K562 (cell line): ENCODE data around the gene GRAMD2B. TPM values are rescaled to one million over a fixed set of nuclear protein-coding genes. Genes with fewer than 3 reads are reported as not detected.

Source experiments
- ATAC-seq: fragments of 200-7000 bp; cut with Tn5 transposase; 3 replicates; pipeline ENCODE4 v1.9.1; 2020; ENCODE audit warnings: moderate library complexity
- BruUV-seq: library from RNA; stranded (reverse); fragments of 400-500 nt; replicated peaks from 2 replicates; lab custom pipeline; 2021; lab: Mats Ljungman, UMichigan
- CTCF ChIA-PET: fragments of 300-600 bp; formaldehyde crosslinking; extraction: SDS; loops from one replicate; lab custom pipeline; 2021; ENCODE audit warnings: low intra/inter-chr PET ratio; lab: Yijun Ruan, JAX
- POLR2A ChIA-PET: fragments of 300-600, 350-650 bp; sonication (Branson Sonifier 250); formaldehyde crosslinking; extraction: SDS; loops from one replicate; lab custom pipeline; 2021; ENCODE audit warnings: antibody characterized with exemption, inconsistent platforms; lab: Yijun Ruan, JAX
- DNase-seq, 4 experiments: peaks; one replicate each; pipeline versions ENCODE4 v3.0.0 to v3.0.0-alpha.2; 2011 to 2018; ENCODE audit warnings: low spot score in 3 of 4, mixed read lengths in 3 of 4; ENCODE audit errors: extremely low read depth in 1 of 4
- FAIRE-seq: peaks from 2 replicates; lab custom pipeline; 2011; peaks lifted over from hg19 to GRCh38; lab: Jason Lieb, UNC
- H2AFZ ChIP-seq: 2 replicates; pipeline ENCODE4 v1.6.0; 2011; ENCODE audit warnings: low read depth, low read length, control low read depth, inconsistent platforms
- H3K27ac ChIP-seq: fragments of 200-600 bp; 3 replicates; pipeline ENCODE4 v1.8.0; 2011; ENCODE audit warnings: low read depth, mild to moderate bottlenecking, control low read depth, inconsistent platforms, low read length, moderate library complexity, mixed read lengths; ENCODE audit errors: extremely low read depth
- H3K27me3 ChIP-seq, 2 experiments: fragments of 300-600 bp in 1 of 2; 2 replicates in 1 of 2; 3 replicates in 1 of 2; pipeline versions ENCODE4 v1.6.0 to v1.8.0; 2011; ENCODE audit warnings: inconsistent platforms in 2 of 2, low read length in 2 of 2, mild to moderate bottlenecking in 1 of 2, mixed read lengths in 1 of 2, moderate library complexity in 1 of 2; ENCODE audit not compliant: control insufficient read depth in 2 of 2, insufficient read depth in 2 of 2
- H3K36me3 ChIP-seq: fragments of 300-600 bp; 3 replicates; pipeline ENCODE4 v1.8.0; 2011; ENCODE audit warnings: mild to moderate bottlenecking, low read length, inconsistent platforms; ENCODE audit not compliant: control insufficient read depth, insufficient read depth
- H3K4me1 ChIP-seq, 2 experiments: fragments of 200-600 bp in 1 of 2; replicated peaks in 1 of 2; 2 replicates in 1 of 2; 3 replicates in 1 of 2; pipeline versions ENCODE4 v1.5.1 to v1.8.0; 2011; ENCODE audit warnings: inconsistent platforms in 2 of 2, low read length in 2 of 2, mild to moderate bottlenecking in 1 of 2, mixed read lengths in 1 of 2, moderate library complexity in 1 of 2; ENCODE audit not compliant: control insufficient read depth in 2 of 2, insufficient read depth in 2 of 2
- H3K4me2 ChIP-seq: 2 replicates; pipeline ENCODE4 v1.6.1; 2011; ENCODE audit warnings: low read length, control low read depth, inconsistent platforms, mixed read lengths; ENCODE audit not compliant: insufficient read depth
- H3K4me3 ChIP-seq: fragments of 200-600 bp; sonication (generic), shearing (Covaris generic); 2 replicates; pipeline ENCODE4 v1.5.1; 2016; ENCODE audit warnings: control low read depth, inconsistent platforms
- H3K79me2 ChIP-seq: fragments of 200-600 bp; 3 replicates; pipeline ENCODE4 v1.8.0; 2011; ENCODE audit warnings: low read length, inconsistent platforms; ENCODE audit not compliant: control insufficient read depth, insufficient read depth
- H3K9ac ChIP-seq, 2 experiments: 2 replicates each; pipeline versions ENCODE4 v1.6.0 to v1.6.1; 2011; ENCODE audit warnings: low read depth in 2 of 2, low read length in 2 of 2, control low read depth in 1 of 2, inconsistent platforms in 1 of 2, mild to moderate bottlenecking in 1 of 2, mixed read lengths in 1 of 2; ENCODE audit not compliant: insufficient read depth in 1 of 2
- H3K9me1 ChIP-seq: one replicate; pipeline ENCODE4 v1.6.0; 2011; ENCODE audit warnings: inconsistent platforms, mild to moderate bottlenecking, low read length, moderate library complexity; ENCODE audit not compliant: control insufficient read depth, insufficient read depth
- H3K9me3 ChIP-seq: replicated peaks from 2 replicates; pipeline ENCODE4 v1.5.1; 2011; ENCODE audit warnings: low read depth, low read length, inconsistent platforms; ENCODE audit not compliant: control insufficient read depth, insufficient read depth
- H4K20me1 ChIP-seq: replicated peaks from 2 replicates; pipeline ENCODE4 v1.6.1; 2011; ENCODE audit warnings: low read length, inconsistent platforms, mixed read lengths; ENCODE audit not compliant: control insufficient read depth, insufficient read depth
- ATF7 ChIP-seq: fragments of 450-650 bp; IDR thresholded peaks from 2 replicates; pipeline ENCODE4 v1.7.1; 2014; ENCODE audit warnings: mild to moderate bottlenecking, moderate library complexity
- BRD4 ChIP-seq: fragments of 200-600 bp; sonication (generic); IDR thresholded peaks from 2 replicates; pipeline ENCODE4 v1.6.1; 2017; ENCODE audit warnings: inconsistent platforms
- DACH1 ChIP-seq: fragments of 450-650 bp; IDR thresholded peaks from 2 replicates; pipeline ENCODE4 v1.6.1; 2018; ENCODE audit not compliant: partially characterized antibody
- HDAC1 ChIP-seq, 2 experiments: fragments of 450-650 bp; IDR thresholded peaks; 2 replicates each; pipeline ENCODE4 v1.6.1; 2016 to 2017; ENCODE audit warnings: inconsistent platforms in 1 of 2, mild to moderate bottlenecking in 1 of 2, moderate library complexity in 1 of 2
- HDAC2 ChIP-seq: fragments of 450-650 bp; IDR thresholded peaks from 2 replicates; pipeline ENCODE4 v1.6.1; 2016; ENCODE audit warnings: mild to moderate bottlenecking
- HDGF ChIP-seq: fragments of 450-650 bp; IDR thresholded peaks from 2 replicates; pipeline ENCODE4 v1.6.1; 2016
- HMG20B ChIP-seq: fragments of 250-450 bp; sonication (Bioruptor Pico); IDR thresholded peaks from 2 replicates; pipeline ENCODE4 v1.5.0; 2021; ENCODE audit warnings: mild to moderate bottlenecking
- HNRNPUL1 ChIP-seq: fragments of 200-400 bp; formaldehyde crosslinking; IDR thresholded peaks from 2 replicates; pipeline ENCODE4 v1.6.1; 2017; ENCODE audit warnings: low read length
- KDM1A ChIP-seq, 2 experiments: fragments of 450-650 bp; IDR thresholded peaks; 2 replicates each; pipeline ENCODE4 v1.6.1; 2016; ENCODE audit warnings: mild to moderate bottlenecking in 2 of 2
- L3MBTL2 ChIP-seq: fragments of 450-650 bp; IDR thresholded peaks from 2 replicates; pipeline ENCODE4 v1.6.1; 2016; ENCODE audit warnings: mild to moderate bottlenecking, moderate library complexity
- MNT ChIP-seq, 2 experiments: fragments of 450-650 bp; conservative IDR thresholded peaks; 2 replicates each; pipeline ENCODE4 v1.6.1; 2017; ENCODE audit warnings: mild to moderate bottlenecking in 2 of 2, moderate library complexity in 2 of 2
- NFRKB ChIP-seq: fragments of 450-650 bp; IDR thresholded peaks from 2 replicates; pipeline ENCODE4 v1.6.1; 2016; ENCODE audit warnings: low read depth
- PCBP1 ChIP-seq: fragments of 200-400 bp; formaldehyde crosslinking; IDR thresholded peaks from 2 replicates; pipeline ENCODE4 v1.6.1; 2018; ENCODE audit warnings: mild to moderate bottlenecking, low read depth, low read length; ENCODE audit not compliant: poor library complexity, severe bottlenecking
- POLR2A ChIP-seq: fragments of 450-650 bp; conservative IDR thresholded peaks from 2 replicates; pipeline ENCODE4 v1.6.1; 2016
- POLR3A ChIP-seq: IDR thresholded peaks from 2 replicates; pipeline ENCODE4 v1.6.1; 2011; ENCODE audit warnings: borderline replicate concordance, mild to moderate bottlenecking, moderate library complexity; ENCODE audit not compliant: insufficient read length, insufficient read depth; ENCODE audit errors: extremely low read depth
- PRPF4 ChIP-seq: fragments of 200-400 bp; formaldehyde crosslinking; IDR thresholded peaks from one replicate; pipeline ENCODE4 v1.6.1; 2017; ENCODE audit warnings: low read length, low read depth, mild to moderate bottlenecking; ENCODE audit not compliant: insufficient read depth, poor library complexity, severe bottlenecking
- RFX1 ChIP-seq: fragments of 450-650 bp; IDR thresholded peaks from 2 replicates; pipeline ENCODE4 v1.6.1; 2016; ENCODE audit warnings: mild to moderate bottlenecking, moderate library complexity
- SIN3B ChIP-seq: fragments of 450-650 bp; IDR thresholded peaks from 2 replicates; pipeline ENCODE4 v1.6.1; 2017; ENCODE audit warnings: low read depth, mild to moderate bottlenecking, moderate library complexity
- SMAD1 ChIP-seq: fragments of 150-350 bp; IDR thresholded peaks from 2 replicates; pipeline ENCODE4 v1.6.1; 2014; ENCODE audit warnings: low read length, low read depth; ENCODE audit not compliant: partially characterized antibody
- TSHZ1 ChIP-seq: fragments of 250-450 bp; sonication (Bioruptor Pico); IDR thresholded peaks from 2 replicates; pipeline ENCODE4 v1.4.0; 2020; ENCODE audit warnings: mild to moderate bottlenecking, moderate library complexity
- ZNF232 ChIP-seq: sonication (generic); formaldehyde crosslinking; IDR thresholded peaks from 2 replicates; pipeline ENCODE4 v1.8.0; 2022; ENCODE audit warnings: mild to moderate bottlenecking, missing genetic modification reagents
- WGBS: fragments of 100-300 bp; shearing (Covaris generic); methylation state at CpG from one replicate; pipeline ENCODE4 v1.1.6; 2016; ENCODE audit warnings: low coverage, mixed read lengths; ENCODE audit not compliant: insufficient coverage; ENCODE audit errors: missing lambda C conversion rate; 5-methylcytosine and 5-hydroxymethylcytosine counted together
- in situ Hi-C: fragments of 300-500 bp; cut with MboI; formaldehyde crosslinking; loops from 4 replicates; pipeline ENCODE4 v1.15.0; 2018; ENCODE audit warnings: inconsistent platforms, mixed read lengths
- intact Hi-C: fragments of 100-400 bp; cut with micrococcal nuclease; formaldehyde crosslinking; loops from 2 replicates; pipeline ENCODE4 v1.14.2; 2022
- polyA plus RNA-seq, 8 experiments: library from polyadenylated mRNA; depleted of rRNA in 4 of 8; stranded (reverse) in 5 of 8; unstranded in 3 of 8; fragments of >200 nt; fragmentation: Nextera tagmentation in 2 of 8; fragmentation: Illumina TruSeq in 1 of 8; extraction: Ambion mirVana in 2 of 8; extraction: Trizol in 1 of 8; gene quantifications; 2 replicates each; pipeline versions ENCODE4 v1.2.1 to v1.2.3, GENCODE V29; 2011 to 2014; ENCODE audit warnings: inconsistent platforms in 1 of 8, missing spikeins in 1 of 8
- total RNA-seq, 7 experiments: library from RNA; depleted of rRNA in 6 of 7; stranded (reverse); fragments of >200 nt in 6 of 7; fragmentation: Illumina TruSeq in 2 of 7; extraction: Trizol in 2 of 7; gene quantifications; 2 replicates each; pipeline versions ENCODE4 v1.2.1 to v1.2.3, GENCODE V29; 2011 to 2021; ENCODE audit warnings: low replicate concordance in 1 of 7

The GRAMD2B gene
- total and polyA plus RNA-seq, 9 of the 15 experiments (the other 6 are each of a cell fraction or from before 2014, with no cell fraction given) = 0.32 to 4.2 (median 1.4) TPM

- Histone ChIP-seq H3K4me2 (no peak overlapping the region), H4K20me1 (no peaks in the 10 kb centered on the region), H3K4me1 (peaks cover 2 to 5% of the 10 kb centered on the region in 2 experiments; a peak in 1 of 5 replicates), H2AFZ (no peak overlapping the region), H3K27ac (peak overlapping the region; percentile 17; the same call in 1 of the 3 replicates), H3K9me3 (no peaks in the 10 kb centered on the region; the same call in 1 of the 2 replicates), H3K9ac (no peak overlapping the region), H3K4me3 (no peak overlapping the region), H3K27me3 (peaks cover 2 to 8% of the 10 kb centered on the region in 2 experiments; a peak in 2 of 5 replicates), H3K36me3 (no peaks in the 10 kb centered on the region), H3K79me2 (no peaks in the 10 kb centered on the region), H3K9me1 (no peaks in the 10 kb centered on the region)
- no peak for ATAC-seq
- 65% methylated on average over 1 of the region's 1 CpG for WGBS
- ChIA-PET CTCF (interaction anchor here (0.6 to 3.2 kb wide), 6 partner anchors 41 to 269 kb away, joined by 3 to 41 read pairs (median 4); no protein-coding TSS in a partner anchor), POLR2A (interaction anchor here (0.8 kb wide), 1 partner anchor 365 kb away, joined by 3 read pairs; no protein-coding TSS in a partner anchor)
- BruUV-seq = no TSS peak
- in situ Hi-C loops = loop anchor here (5.0 kb wide), 2 partner anchors 46 to 186 kb away; no protein-coding TSS in a partner anchor
- DNase-seq = no peak
- intact Hi-C loops = loop anchor here (2.0 to 5.0 kb wide), 5 partner anchors 24 to 306 kb away; partner anchors contain the start of gene GRAMD2B
- no peak for FAIRE-seq
- no peak for TF ChIP-seq NFRKB
- TF ChIP-seq HNRNPUL1 = no peak
- TF ChIP-seq ZNF232 (CRISPR knock-in tag) = no peak
- TF ChIP-seq DACH1 = no peak
- peak in 1 of 2 experiments; percentile 22; a peak in 1 of 4 replicates for TF ChIP-seq MNT (conservative IDR thresholded peaks at IDR 0.05)
- no peak for TF ChIP-seq HDGF
- no peak for TF ChIP-seq PCBP1
- TF ChIP-seq L3MBTL2 = no peak
- TF ChIP-seq TSHZ1 (CRISPR knock-in tag) = no peak
- TF ChIP-seq PRPF4 = no peak
- TF ChIP-seq HDAC1 (IDR thresholded peaks at IDR 0.05) = 0 out of 4 replicates have a peak, but pooled peaks of 1 of the 2 experiments have one; percentile 18
- TF ChIP-seq POLR3A = no peak
- no peak for TF ChIP-seq SIN3B
- no peak for TF ChIP-seq ATF7
- no peak for TF ChIP-seq RFX1
- no peak for TF ChIP-seq POLR2A
- TF ChIP-seq HDAC2 = peak; percentile 82; the same call in 1 of the 2 replicates
- TF ChIP-seq SMAD1 = no peak
- TF ChIP-seq HMG20B = no peak
- no peak for TF ChIP-seq BRD4
- TF ChIP-seq KDM1A (IDR thresholded peaks at IDR 0.05) = peak; percentile 88 to 91
Measured at GRCh38 chr5:126538579-126538978, 115.4 kb downstream of the GRAMD2B start.
